Gastroesophageal sphincter (tissue), 4 donors: Measurements from ENCODE around the gene LONP1. TPM values are rescaled to one million over a fixed set of nuclear protein-coding genes. Genes with fewer than 3 reads are reported as not detected.

Source experiments
- ATAC-seq: fragments of 150-250 bp; one replicate; pipeline ENCODE4 v1.9.1; 2016; ENCODE audit warnings: mild to moderate bottlenecking, moderate library complexity
- H3K27ac ChIP-seq, 4 donors: fragments of 200-600 bp; sonication (generic) in 3 of 4; 1 replicate in 3 of 4; 2 replicates in 1 of 4; pipeline ENCODE4 v1.5.1; 2016 to 2019
- H3K27me3 ChIP-seq: fragments of 200-600 bp; sonication (generic); one replicate; pipeline ENCODE4 v1.5.1; 2019
- H3K36me3 ChIP-seq, 2 donors: fragments of 200-600 bp; sonication (generic); one replicate each; pipeline ENCODE4 v1.5.1; 2019; ENCODE audit warnings: control low read depth in 1 of 2
- H3K4me1 ChIP-seq, 3 donors: fragments of 200-600 bp; sonication (generic); 1 replicate in 2 of 3; 2 replicates in 1 of 3; pipeline ENCODE4 v1.5.1; 2016 to 2019; ENCODE audit warnings: control low read depth in 2 of 3
- H3K4me3 ChIP-seq, 2 donors: fragments of 200-600 bp; sonication (generic); one replicate each; pipeline ENCODE4 v1.5.1; 2019; ENCODE audit warnings: mild to moderate bottlenecking in 1 of 2, moderate library complexity in 1 of 2
- H3K9me3 ChIP-seq, 3 donors: fragments of 200-600 bp; sonication (generic); one replicate each; pipeline ENCODE4 v1.5.1; 2017 to 2019; ENCODE audit warnings: control low read depth in 2 of 3
- CTCF ChIP-seq, 4 experiments: fragments of 200-600 bp in 2 of 4; fragments of 450-650 bp in 2 of 4; sonication (generic) in 1 of 4; IDR thresholded peaks; one replicate each; pipeline ENCODE4 v1.5.1; 2017 to 2019; ENCODE audit warnings: antibody characterized with exemption in 4 of 4, mild to moderate bottlenecking in 2 of 4, moderate library complexity in 2 of 4
- EP300 ChIP-seq: sonication (generic); formaldehyde crosslinking; IDR thresholded peaks from one replicate; pipeline ENCODE4 v1.6.1; 2017; ENCODE audit warnings: antibody characterized with exemption, mild to moderate bottlenecking
- POLR2A ChIP-seq, 2 donors: fragments of 450-650 bp; IDR thresholded peaks; one replicate each; pipeline ENCODE4 v1.6.1; 2017; ENCODE audit warnings: antibody characterized with exemption in 2 of 2, mild to moderate bottlenecking in 2 of 2, moderate library complexity in 1 of 2
- POLR2AphosphoS5 ChIP-seq: sonication (generic); formaldehyde crosslinking; IDR thresholded peaks from one replicate; pipeline ENCODE4 v1.6.1; 2017; ENCODE audit warnings: antibody characterized with exemption
- WGBS, 2 donors: methylation state at CpG; one replicate each; pipeline ENCODE4 v1.1.5; 2018; ENCODE audit warnings: low coverage in 1 of 2; 5-methylcytosine and 5-hydroxymethylcytosine counted together
- total RNA-seq, 4 donors: library from RNA; depleted of rRNA; stranded (reverse); fragments of >200 nt; gene quantifications; one replicate each; pipeline ENCODE4 v1.1.0, GENCODE V29; 2016

LONP1 gene
- total RNA-seq, 4 donors from 2014 or later: 44.5 to 73.2 (median 64.1) TPM

- no peaks in the 10 kb centered on the region for H3K27me3 ChIP-seq
- TF ChIP-seq POLR2A (IDR thresholded peaks at IDR 0.05): no peak
- no peak for TF ChIP-seq POLR2AphosphoS5
- no peak for TF ChIP-seq EP300
- no peak for TF ChIP-seq CTCF (IDR thresholded peaks at IDR 0.05)
- no CpG with 5 or more reads among the region's 10 CpGs for WGBS, 2 donors
- H3K4me1 ChIP-seq: peaks cover 0 to 31% (median 14%) of the 10 kb centered on the region in 3 donors
- peaks cover 0 to 19% of the 10 kb centered on the region in 2 donors for H3K36me3 ChIP-seq
- no peak for ATAC-seq
- H3K4me3 ChIP-seq: no peak overlapping the region
- no peaks in the 10 kb centered on the region for H3K9me3 ChIP-seq
- no peak overlapping the region for H3K27ac ChIP-seq
Observed at GRCh38 chr19:5677136-5677535, 42.8 kb downstream of the LONP1 start.

GRCh38 chr19:5676772-5677105, 43.2 kb downstream of the LONP1 start:
- no peak for TF ChIP-seq EP300
- TF ChIP-seq POLR2AphosphoS5: no peak
- Histone ChIP-seq H3K27ac (no peak overlapping the region), H3K27me3 (no peaks in the 10 kb centered on the region), H3K9me3 (no peaks in the 10 kb centered on the region), H3K4me1 (peaks cover 0 to 30% (median 14%) of the 10 kb centered on the region in 3 donors), H3K36me3 (peaks cover 0 to 23% of the 10 kb centered on the region in 2 donors), H3K4me3 (no peak overlapping the region)
- ATAC-seq: no peak
- no CpG with 5 or more reads among the region's 13 CpGs for WGBS, 2 donors

GRCh38 chr19:5676105-5676771, 43.7 kb downstream of the LONP1 start:
- no peak overlapping the region for H3K27ac ChIP-seq
- no peaks in the 10 kb centered on the region for H3K9me3 ChIP-seq
- peaks cover 0 to 25% (median 12%) of the 10 kb centered on the region in 3 donors for H3K4me1 ChIP-seq
- no peak for ATAC-seq
- TF ChIP-seq POLR2AphosphoS5 (no peak), EP300 (no peak), CTCF (IDR thresholded peaks at IDR 0.05) (no peak), POLR2A (IDR thresholded peaks at IDR 0.05) (no peak)
- H3K4me3 ChIP-seq: no peak overlapping the region
- H3K27me3 ChIP-seq: no peaks in the 10 kb centered on the region
- 42% methylated on average over 5 of the region's 17 CpGs; no CpG with 5 or more reads in 1 of the 2 donors for whole genome bisulfite sequencing, 2 donors
- peaks cover 0 to 28% of the 10 kb centered on the region in 2 donors for H3K36me3 ChIP-seq

GRCh38 chr19:5674714-5675113, 45.2 kb downstream of the LONP1 start:
- Histone ChIP-seq H3K27me3 (no peaks in the 10 kb centered on the region), H3K4me3 (no peak overlapping the region), H3K9me3 (no peaks in the 10 kb centered on the region), H3K36me3 (peaks cover 0 to 36% of the 10 kb centered on the region in 2 donors), H3K4me1 (peaks cover 0 to 18% (median 8%) of the 10 kb centered on the region in 3 donors), H3K27ac (no peak overlapping the region)
- ATAC-seq: no peak
- 90% methylated on average over 2 of the region's 5 CpGs; no CpG with 5 or more reads in 1 of the 2 donors for WGBS, 2 donors
- TF ChIP-seq CTCF (IDR thresholded peaks at IDR 0.05) (no peak), POLR2AphosphoS5 (no peak), EP300 (no peak), POLR2A (IDR thresholded peaks at IDR 0.05) (no peak)

DNA sequence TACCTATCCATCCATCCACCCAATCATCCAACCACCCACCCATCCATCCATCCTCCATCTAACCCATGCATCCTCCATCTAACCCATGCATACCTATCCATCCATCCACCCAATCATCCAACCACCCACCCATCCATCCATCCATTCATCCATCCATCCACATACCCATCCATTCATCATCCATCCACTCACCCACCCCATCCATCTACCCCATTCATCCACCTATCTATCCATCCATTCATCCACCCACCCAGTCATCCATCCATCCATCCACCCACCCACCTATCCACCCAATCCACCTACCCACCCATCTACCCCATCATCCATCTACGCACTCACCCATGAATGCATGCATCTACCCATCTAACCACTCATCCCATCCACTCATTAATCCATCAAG, 46.2 kb downstream of the LONP1 start:
- no peaks in the 10 kb centered on the region for H3K9me3 ChIP-seq
- TF ChIP-seq POLR2AphosphoS5 (no peak), CTCF (IDR thresholded peaks at IDR 0.05) (no peak), EP300 (no peak), POLR2A (IDR thresholded peaks at IDR 0.05) (no peak)
- no peaks in the 10 kb centered on the region for H3K27me3 ChIP-seq
- H3K27ac ChIP-seq: no peak overlapping the region
- H3K36me3 ChIP-seq: peaks cover 0 to 42% of the 10 kb centered on the region in 2 donors
- no peak overlapping the region for H3K4me3 ChIP-seq
- no peak for ATAC-seq
- peaks cover 0 to 9% (median 0%) of the 10 kb centered on the region in 3 donors for H3K4me1 ChIP-seq
- 100% methylated on average over 1 of the region's 1 CpG for WGBS, 2 donors
